Stimulated activated CD8-positive, alpha-beta memory T cell treated with anti-CD3 and anti-CD28 coated beads, Interleukin-7, amount 100 ng/mL, for 4 hours (primary cell): ENCODE data around the gene OGFOD3.
"Not testable (repeated sequence)": the region's sequence is repeated elsewhere in the genome, so short reads cannot be mapped to it uniquely, and the experiment has no call there.

ENCODE experiments used
- DNase-seq, 2 donors: peaks; one replicate each; pipeline ENCODE4 v3.0.0-alpha.2; 2020; ENCODE audit warnings: low read depth in 2 of 2

The OGFOD3 gene

GRCh38 chr17:82434216-82434565, 15.8 kb upstream of the OGFOD3 start:
- peak in 1 of 2 donors; percentile 21 for DNase-seq

DNA sequence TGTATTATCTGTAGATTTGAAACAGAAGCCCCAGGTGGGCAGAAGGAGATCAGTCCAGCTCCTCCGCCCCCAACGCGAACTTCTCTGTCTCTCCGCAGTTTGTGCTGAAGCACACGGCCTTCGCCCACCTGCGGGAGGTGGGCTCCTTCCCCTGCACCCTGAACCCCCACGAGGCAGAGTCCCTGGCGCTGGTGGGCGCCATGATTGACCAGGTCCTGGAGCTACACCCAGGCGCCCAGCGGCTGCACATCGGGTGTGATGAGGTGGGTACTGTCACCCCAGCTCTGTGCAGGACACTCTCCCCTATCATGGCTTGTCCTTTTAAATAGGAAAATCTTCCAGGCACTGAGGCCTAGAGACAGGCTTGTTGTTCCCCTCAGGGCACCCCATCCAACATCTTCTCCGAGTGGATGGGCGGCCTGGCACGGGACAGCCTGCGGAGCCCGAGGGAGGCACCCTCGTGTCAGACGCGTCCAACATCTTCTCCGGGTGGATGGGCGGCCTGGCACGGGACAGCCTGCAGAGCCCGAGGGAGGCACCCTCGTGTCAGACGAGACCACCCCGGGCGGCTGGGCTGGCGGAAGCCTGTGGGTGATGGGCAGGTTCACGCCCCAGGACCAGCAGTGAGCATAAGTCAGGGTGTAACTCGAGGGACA, 15.3 kb upstream of the OGFOD3 start:
- no peak for DNase-seq

DNA sequence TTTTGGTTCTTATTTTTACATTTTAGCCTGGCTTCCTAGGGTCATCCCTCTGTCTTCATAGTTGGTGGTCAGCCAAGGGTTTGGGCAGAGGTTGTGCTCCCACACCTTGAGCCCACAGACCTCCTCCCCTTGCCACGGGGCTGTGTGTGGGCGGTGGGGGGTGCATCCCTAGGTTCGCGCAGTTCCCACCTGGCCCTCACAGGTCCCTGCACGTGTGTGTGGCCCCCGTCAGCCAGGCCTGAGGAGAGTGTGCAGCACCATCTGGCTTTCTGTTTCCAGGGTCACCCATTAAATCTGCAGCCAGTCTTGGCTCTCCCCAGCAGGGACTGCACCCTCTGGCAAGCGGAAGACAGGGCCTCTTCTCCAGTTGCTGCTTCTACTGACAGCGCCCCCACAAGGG, 13.6 kb upstream of the OGFOD3 start:
- DNase-seq = no peak

GRCh38 chr17:82429824-82430223, 11.4 kb upstream of the OGFOD3 start:
- no peak for DNase-seq

DNA sequence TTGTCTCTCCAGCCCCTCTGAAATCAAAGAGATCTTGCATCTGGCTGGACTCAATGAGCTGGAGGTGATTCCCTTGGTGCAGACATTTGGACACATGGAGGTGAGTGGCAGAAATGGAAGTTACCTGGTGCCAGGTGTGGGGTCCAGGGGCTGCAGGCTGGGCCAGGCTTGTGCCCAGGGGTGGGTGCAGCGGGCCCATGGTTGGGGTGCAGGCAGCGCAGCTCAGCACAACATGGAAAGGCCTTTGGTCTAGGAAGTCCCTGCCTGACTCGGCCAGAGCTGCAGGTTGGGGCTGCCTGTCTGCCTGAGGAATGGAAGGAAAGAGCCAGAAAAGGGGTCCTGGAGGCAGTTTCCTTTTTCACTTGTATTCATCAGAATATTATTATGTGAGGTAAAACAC, 10.2 kb upstream of the OGFOD3 start:
- DNase-seq = no peak

- no peak for DNase-seq
These were observed 6.4 kb upstream of the OGFOD3 start for GRCh38 chr17:82424863-82425159.

GRCh38 chr17:82424001-82424862, 5.8 kb upstream of the OGFOD3 start:
- DNase-seq = peak in 1 of 2 donors; percentile 23

GRCh38 chr17:82419540-82419939, 1.2 kb upstream of the OGFOD3 start:
- DNase-seq = no peak

DNA sequence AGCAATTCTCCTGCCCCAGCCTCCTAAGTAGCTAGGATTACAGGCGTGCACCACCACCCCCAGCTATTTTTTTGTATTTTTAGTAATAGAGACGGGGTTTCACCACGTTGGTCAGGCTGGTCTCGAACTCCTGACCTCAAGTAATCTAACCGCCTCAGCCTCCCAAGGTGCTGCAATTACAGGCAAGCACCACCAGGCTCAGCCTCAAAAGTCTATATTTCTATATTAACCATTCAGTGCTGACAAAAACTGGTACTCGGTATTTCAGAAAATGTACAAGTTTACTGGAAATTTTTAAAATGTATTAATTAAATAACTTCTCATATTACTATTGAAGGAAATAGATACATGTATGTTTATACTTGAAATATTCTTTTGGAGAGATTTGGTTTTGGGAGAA, 1.6 kb downstream of the OGFOD3 start:
- DNase-seq = no peak

DNA sequence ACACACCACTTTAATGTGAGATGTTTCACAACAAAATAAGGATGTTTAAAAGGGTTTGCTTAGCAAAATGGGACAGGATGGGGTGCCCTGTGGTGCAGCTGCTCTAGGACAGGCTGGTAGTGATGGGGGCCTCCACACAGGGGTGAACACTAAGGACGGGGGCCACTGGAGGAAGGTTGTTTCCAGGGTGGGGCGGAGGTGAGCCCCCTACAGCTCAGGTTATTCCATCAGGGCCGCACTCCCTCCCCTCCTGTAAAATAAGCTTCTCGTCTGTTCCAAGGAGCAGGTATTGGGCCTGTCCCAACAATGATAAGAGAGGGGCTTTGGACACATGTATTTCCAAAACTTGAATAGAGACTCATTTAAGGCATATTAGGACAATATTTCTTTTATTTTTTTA, 2.1 kb downstream of the OGFOD3 start:
- no peak for DNase-seq

DNA sequence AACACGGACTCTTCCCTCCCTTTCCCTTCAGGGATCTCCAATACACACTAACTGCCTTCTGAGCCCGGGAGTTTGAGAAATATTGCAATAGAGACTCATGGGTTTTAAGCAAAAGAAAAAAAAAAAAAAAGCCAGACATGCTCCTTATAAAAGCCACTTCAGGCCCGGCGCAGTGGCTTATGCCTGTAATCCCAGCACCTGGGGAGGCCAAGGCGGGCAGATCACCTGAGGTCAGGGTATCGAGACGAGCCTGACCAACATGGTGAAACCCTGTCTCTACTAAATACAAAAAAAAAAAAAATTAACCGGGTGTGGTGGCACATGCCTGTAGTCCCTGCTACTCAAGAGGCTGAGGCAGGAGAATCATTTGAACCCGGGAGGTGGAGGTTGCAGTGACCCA, 2.6 kb downstream of the OGFOD3 start:
- DNase-seq = no peak

GRCh38 chr17:82415336-82415735, 3.0 kb downstream of the OGFOD3 start:
- DNase-seq = no peak

GRCh38 chr17:82414548-82415281, 3.7 kb downstream of the OGFOD3 start:
- DNase-seq = peak; percentile 50 to 57

- DNase-seq = no peak
These were observed 5.6 kb downstream of the OGFOD3 start for GRCh38 chr17:82412535-82413520.

DNA sequence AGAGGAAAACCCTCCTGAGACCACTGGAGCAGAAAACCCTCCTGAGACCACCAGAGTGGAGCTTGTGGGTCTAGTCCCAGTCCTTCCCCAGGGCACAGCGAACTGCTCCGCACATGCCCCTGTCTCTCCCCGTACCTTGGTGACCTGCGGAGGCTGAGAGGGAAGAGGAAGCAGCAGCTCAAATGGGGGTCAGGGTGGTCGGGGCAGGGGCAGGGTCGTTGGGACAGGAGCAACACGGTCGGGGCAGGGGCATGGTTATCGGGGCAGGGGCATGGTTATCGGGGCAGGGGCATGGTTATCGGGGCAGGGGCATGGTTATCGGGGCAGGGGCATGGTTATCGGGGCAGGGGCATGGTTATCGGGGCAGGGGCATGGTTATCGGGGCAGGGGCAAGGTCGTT, 6.3 kb downstream of the OGFOD3 start:
- DNase-seq = not testable (repeated sequence)

GRCh38 chr17:82411396-82412053, 6.9 kb downstream of the OGFOD3 start:
- DNase-seq = no peak

GRCh38 chr17:82410014-82410716, 8.2 kb downstream of the OGFOD3 start:
- no peak for DNase-seq

DNA sequence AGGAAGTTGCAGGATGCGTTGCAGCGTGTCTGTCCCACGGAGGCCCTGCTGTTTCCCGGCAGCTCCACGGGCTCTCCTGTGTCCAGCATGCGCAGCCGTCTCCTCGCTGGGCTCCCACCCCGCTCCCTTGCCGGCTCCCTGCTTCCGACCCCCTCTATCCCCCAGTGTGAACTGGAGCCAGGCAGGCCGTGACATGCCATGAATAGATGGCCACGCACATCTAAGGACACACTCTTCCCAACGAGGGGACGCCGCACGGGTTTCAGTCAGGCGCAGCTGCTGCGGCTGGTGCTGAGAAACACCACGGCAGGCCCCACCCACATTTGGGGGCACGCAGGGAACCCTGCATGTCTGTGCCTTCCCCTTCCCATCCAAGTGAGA, 9.5 kb downstream of the OGFOD3 start:
- no peak for DNase-seq

GRCh38 chr17:82408288-82408937, 10.0 kb downstream of the OGFOD3 start:
- no peak for DNase-seq

GRCh38 chr17:82407255-82407654, 11.1 kb downstream of the OGFOD3 start:
- no peak for DNase-seq
